Prostate gland (tissue), 2 donors: Measurements from ENCODE around the gene CDH13.

Source experiments
- CTCF ChIP-seq, 4 experiments: fragments of 200-600 bp in 2 of 4; fragments of 450-650 bp in 2 of 4; sonication (generic) in 2 of 4; IDR thresholded peaks; 1 replicate in 3 of 4; 2 replicates in 1 of 4; pipeline ENCODE4 v1.5.1; 2016 to 2019; ENCODE audit warnings: antibody characterized with exemption in 4 of 4, mild to moderate bottlenecking in 2 of 4, moderate library complexity in 2 of 4
- POLR2A ChIP-seq: fragments of 450-650 bp; IDR thresholded peaks from one replicate; pipeline ENCODE4 v1.6.1; 2016; ENCODE audit warnings: antibody characterized with exemption, mild to moderate bottlenecking
- POLR2AphosphoS5 ChIP-seq: sonication (generic); formaldehyde crosslinking; IDR thresholded peaks from one replicate; pipeline ENCODE4 v1.6.1; 2017; ENCODE audit warnings: antibody characterized with exemption

DNA sequence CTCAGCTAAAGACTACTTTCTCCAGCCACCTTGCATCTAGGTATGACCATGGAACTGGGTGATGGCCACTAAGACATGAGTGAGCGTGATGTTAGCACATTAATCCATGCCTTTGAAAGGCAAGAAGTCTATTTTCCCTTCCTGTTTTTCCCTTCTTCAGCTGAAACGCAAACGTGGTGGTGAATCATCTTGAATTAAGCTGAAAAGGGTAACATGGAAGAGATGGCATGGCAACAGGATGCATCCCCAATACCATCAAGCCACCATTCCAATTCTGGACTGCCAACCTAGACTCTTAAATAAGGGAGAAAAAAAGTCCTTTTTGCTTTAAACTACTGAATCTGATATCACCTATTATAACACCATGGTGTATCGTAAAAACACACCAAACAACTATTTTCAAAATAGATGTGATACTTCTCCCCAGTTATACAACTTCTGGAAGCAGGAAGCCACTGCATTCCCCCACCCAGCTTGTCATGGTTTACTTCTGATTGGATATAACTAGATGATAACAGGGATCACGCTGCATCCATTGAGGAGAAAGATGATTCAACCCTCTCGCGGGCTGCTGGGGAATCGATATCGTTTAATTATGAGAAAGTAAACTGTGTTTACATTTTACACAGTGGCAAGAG, 368.6 kb downstream of the CDH13 start:
- no peak for TF ChIP-seq CTCF (IDR thresholded peaks at IDR 0.05)
- no peak for TF ChIP-seq POLR2A
- TF ChIP-seq POLR2AphosphoS5 = no peak
